ENCODE measurements around the gene BMP8A.
"Not testable (repeated sequence)": the region's sequence is repeated elsewhere in the genome, so short reads cannot be mapped to it uniquely, and the experiment has no call there.

Gene BMP8A

DNA sequence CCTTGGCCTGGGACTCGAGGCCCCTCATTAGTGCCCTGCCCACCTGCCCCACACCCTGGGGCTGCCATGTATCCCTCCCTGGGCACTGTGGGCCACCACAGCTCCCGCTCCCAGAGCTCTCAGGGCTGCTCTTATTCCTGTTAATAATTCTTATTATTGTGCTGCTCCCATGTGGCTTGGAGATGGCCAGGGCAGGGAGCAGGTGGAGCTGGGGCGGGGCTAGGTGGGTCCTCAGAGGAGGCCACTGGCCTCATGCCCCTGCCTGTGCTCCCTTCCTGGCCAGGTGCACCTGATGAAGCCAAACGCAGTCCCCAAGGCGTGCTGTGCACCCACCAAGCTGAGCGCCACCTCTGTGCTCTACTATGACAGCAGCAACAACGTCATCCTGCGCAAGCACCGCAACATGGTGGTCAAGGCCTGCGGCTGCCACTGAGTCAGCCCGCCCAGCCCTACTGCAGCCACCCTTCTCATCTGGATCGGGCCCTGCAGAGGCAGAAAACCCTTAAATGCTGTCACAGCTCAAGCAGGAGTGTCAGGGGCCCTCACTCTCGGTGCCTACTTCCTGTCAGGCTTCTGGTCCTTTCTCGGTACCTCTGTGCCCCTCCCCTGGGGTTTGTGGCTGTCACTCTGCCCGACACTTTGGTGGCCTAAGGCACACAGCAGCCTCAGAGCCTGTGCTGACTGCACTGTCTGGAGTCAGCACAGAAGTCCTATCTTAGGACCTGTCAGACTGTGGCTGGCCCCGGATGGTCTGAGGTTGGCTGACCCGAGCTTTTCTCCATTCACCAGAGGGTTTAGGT, 34.1 kb downstream of the BMP8A start:
- no peaks in the 10 kb centered on the region for H3K79me2 ChIP-seq (ENCODE audit: low read length)
- H3K27me3 ChIP-seq (ENCODE audit: low read depth, low read length): no peaks in the 10 kb centered on the region
- TF ChIP-seq, protein P1, sequence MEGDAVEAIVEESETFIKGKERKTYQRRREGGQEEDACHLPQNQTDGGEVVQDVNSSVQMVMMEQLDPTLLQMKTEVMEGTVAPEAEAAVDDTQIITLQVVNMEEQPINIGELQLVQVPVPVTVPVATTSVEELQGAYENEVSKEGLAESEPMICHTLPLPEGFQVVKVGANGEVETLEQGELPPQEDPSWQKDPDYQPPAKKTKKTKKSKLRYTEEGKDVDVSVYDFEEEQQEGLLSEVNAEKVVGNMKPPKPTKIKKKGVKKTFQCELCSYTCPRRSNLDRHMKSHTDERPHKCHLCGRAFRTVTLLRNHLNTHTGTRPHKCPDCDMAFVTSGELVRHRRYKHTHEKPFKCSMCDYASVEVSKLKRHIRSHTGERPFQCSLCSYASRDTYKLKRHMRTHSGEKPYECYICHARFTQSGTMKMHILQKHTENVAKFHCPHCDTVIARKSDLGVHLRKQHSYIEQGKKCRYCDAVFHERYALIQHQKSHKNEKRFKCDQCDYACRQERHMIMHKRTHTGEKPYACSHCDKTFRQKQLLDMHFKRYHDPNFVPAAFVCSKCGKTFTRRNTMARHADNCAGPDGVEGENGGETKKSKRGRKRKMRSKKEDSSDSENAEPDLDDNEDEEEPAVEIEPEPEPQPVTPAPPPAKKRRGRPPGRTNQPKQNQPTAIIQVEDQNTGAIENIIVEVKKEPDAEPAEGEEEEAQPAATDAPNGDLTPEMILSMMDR (IDR thresholded peaks at IDR 0.05; ENCODE audit: low read depth, low read length): no peak
- no peak for TF ChIP-seq EZH2phosphoT487 (IDR thresholded peaks at IDR 0.05; ENCODE audit: low read depth)
- H2AFZ ChIP-seq (ENCODE audit: low read depth, low read length): peak overlapping the region; percentile 70; the same call in 1 of the 2 replicates
- peak overlapping the region; percentile 67 for H3K4me2 ChIP-seq (ENCODE audit: low read length)
- peak overlapping the region; percentile 33; the same call in 1 of the 2 replicates for H3K9ac ChIP-seq (ENCODE audit: low read length)
- peak overlapping the region; percentile 39 for H3K4me3 ChIP-seq (ENCODE audit: low read length)
- H3K9me3 ChIP-seq (ENCODE audit: insufficient read depth, low read length): no peaks in the 10 kb centered on the region
- peak overlapping the region; percentile 62 for H3K27ac ChIP-seq (ENCODE audit: low read length)
- H4K20me1 ChIP-seq (ENCODE audit: insufficient read depth, low read length): no peaks in the 10 kb centered on the region
- peaks cover 15% of the 10 kb centered on the region for H3K4me1 ChIP-seq (ENCODE audit: low read length)
- H3K36me3 ChIP-seq (replicated peaks; ENCODE audit: low read depth, low read length): no peaks in the 10 kb centered on the region

DNA sequence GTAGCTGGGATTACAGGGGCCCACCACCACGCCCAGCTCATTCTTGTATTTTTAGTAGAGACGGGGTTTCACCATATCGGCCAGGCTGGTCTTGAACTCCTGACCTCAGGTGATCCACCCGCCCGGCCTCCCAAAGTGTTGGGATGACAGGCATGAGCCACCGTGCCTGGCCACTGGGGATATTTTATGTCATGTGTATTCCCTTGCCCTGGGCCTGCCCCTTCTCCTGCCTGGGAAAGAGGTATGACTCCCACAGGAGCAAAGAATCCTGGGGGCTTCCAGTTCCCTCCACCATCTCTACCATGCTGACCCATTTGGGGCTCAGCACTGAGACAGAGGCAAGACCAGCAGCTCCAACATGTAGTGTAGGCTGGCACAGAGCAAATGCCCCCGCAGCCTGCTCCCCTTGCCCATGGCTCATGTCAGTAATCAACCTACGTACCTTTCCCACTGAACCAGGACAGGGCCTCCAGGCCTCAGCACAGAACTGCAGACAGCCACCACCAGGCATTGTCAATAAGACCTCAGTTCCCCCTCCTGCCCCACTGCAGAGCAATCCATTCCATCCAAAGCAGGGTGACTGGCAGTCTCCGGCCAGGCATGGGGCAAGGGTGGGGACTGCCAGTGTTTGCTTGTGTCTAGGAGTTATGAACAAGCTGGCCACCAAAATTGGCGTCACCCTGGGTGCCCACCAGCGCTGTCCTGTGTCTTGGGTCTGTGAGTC, 35.2 kb downstream of the BMP8A start:
- no peaks in the 10 kb centered on the region for H3K79me2 ChIP-seq (ENCODE audit: low read length)
- H3K4me2 ChIP-seq (ENCODE audit: low read length): no peak overlapping the region
- H3K9ac ChIP-seq (ENCODE audit: low read length): no peak overlapping the region
- H3K27ac ChIP-seq (ENCODE audit: low read length): no peak overlapping the region
- no peak overlapping the region for H2AFZ ChIP-seq (ENCODE audit: low read depth, low read length)
- TF ChIP-seq, protein P1 (IDR thresholded peaks at IDR 0.05; ENCODE audit: low read depth, low read length): no peak
- no peak for TF ChIP-seq EZH2phosphoT487 (IDR thresholded peaks at IDR 0.05; ENCODE audit: low read depth)
- peaks cover 15% of the 10 kb centered on the region for H3K4me1 ChIP-seq (ENCODE audit: low read length)
- H3K4me3 ChIP-seq (ENCODE audit: low read length): no peak overlapping the region
- H3K27me3 ChIP-seq (ENCODE audit: low read depth, low read length): no peaks in the 10 kb centered on the region
- H3K36me3 ChIP-seq (replicated peaks; ENCODE audit: low read depth, low read length): no peaks in the 10 kb centered on the region
- H3K9me3 ChIP-seq (ENCODE audit: insufficient read depth, low read length): no peaks in the 10 kb centered on the region
- no peaks in the 10 kb centered on the region for H4K20me1 ChIP-seq (ENCODE audit: insufficient read depth, low read length)

DNA sequence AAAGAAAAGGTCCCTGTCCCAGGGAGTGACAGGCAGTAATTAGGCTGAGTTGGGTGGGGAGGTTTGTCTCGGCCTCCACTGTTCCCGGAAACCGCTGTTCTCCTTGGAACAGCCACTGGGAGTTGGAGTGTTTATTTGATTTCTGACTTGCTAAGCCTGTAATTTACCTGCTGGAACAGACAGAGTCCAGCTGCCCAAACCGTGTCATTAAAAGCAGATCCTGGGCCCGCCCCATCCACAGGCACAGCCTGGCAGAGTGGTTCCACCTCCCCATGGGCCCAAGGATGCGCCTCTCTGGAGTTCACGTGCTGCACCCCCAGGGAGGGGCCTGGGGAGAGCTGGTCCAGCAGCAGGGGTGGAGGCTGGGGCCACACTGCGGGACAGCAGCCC, 35.7 kb downstream of the BMP8A start:
- H3K36me3 ChIP-seq (replicated peaks; ENCODE audit: low read depth, low read length); H3K27me3 ChIP-seq (ENCODE audit: low read depth, low read length); H3K9ac ChIP-seq (ENCODE audit: low read length); H3K79me2 ChIP-seq (ENCODE audit: low read length); H4K20me1 ChIP-seq (ENCODE audit: insufficient read depth, low read length); H3K4me2 ChIP-seq (ENCODE audit: low read length); H3K9me3 ChIP-seq (ENCODE audit: insufficient read depth, low read length); H2AFZ ChIP-seq (ENCODE audit: low read depth, low read length); H3K27ac ChIP-seq (ENCODE audit: low read length); H3K4me3 ChIP-seq (ENCODE audit: low read length): not testable (repeated sequence)
- peaks cover 15% of the 10 kb centered on the region for H3K4me1 ChIP-seq (ENCODE audit: low read length)

DNA sequence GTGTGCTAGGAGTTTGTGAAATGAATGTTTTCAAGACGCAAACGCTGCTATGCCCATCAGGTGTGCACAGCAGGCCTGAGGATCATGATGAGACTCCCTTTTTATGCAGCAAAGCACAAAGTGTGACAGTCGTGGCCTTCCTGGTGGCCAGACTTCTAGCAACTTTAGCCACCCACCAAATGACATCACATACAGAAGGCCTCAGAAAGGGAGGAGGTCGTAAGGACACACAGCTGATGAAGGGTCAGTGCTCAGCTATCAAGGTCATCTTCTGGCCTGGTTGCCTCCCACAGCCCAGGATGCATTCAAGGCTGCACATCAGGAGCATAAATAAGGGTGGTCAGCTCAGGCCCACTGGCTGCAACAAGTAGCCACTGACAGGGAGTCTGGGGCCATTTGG, 36.6 kb downstream of the BMP8A start:
- Histone ChIP-seq H3K9ac (ENCODE audit: low read length) (no peak overlapping the region), H3K27ac (ENCODE audit: low read length) (no peak overlapping the region), H3K4me1 (ENCODE audit: low read length) (peaks cover 15% of the 10 kb centered on the region), H3K4me2 (ENCODE audit: low read length) (no peak overlapping the region), H3K9me3 (ENCODE audit: insufficient read depth, low read length) (no peaks in the 10 kb centered on the region), H3K79me2 (ENCODE audit: low read length) (no peaks in the 10 kb centered on the region), H4K20me1 (ENCODE audit: insufficient read depth, low read length) (no peaks in the 10 kb centered on the region), H3K36me3 (replicated peaks; ENCODE audit: low read depth, low read length) (no peaks in the 10 kb centered on the region), H2AFZ (ENCODE audit: low read depth, low read length) (no peak overlapping the region), H3K27me3 (ENCODE audit: low read depth, low read length) (no peaks in the 10 kb centered on the region), H3K4me3 (ENCODE audit: low read length) (no peak overlapping the region)
- TF ChIP-seq, protein P1 (IDR thresholded peaks at IDR 0.05; ENCODE audit: low read depth, low read length): no peak
- no peak for TF ChIP-seq EZH2phosphoT487 (IDR thresholded peaks at IDR 0.05; ENCODE audit: low read depth)

Data from OCI-LY3 (cell line).